Endodermal cell (in vitro differentiated cells): ENCODE results near the gene POLA2. TPM values are rescaled to one million over a fixed set of nuclear protein-coding genes. Genes with fewer than 3 reads are reported as not detected.

Experiments
- DNase-seq: peaks from one replicate; pipeline ENCODE4 v3.0.0-alpha.2; 2017
- H3K27ac ChIP-seq: 2 replicates; pipeline ENCODE4 v1.5.1; 2013; ENCODE audit warnings: mild to moderate bottlenecking, low read depth, low read length, moderate library complexity
- H3K27me3 ChIP-seq: 2 replicates; pipeline ENCODE4 v1.6.1; 2013; ENCODE audit warnings: mild to moderate bottlenecking, low read length, moderate library complexity; ENCODE audit not compliant: insufficient read depth, control insufficient read depth, poor library complexity, severe bottlenecking
- H3K36me3 ChIP-seq: 2 replicates; pipeline ENCODE4 v1.7.0; 2013; ENCODE audit warnings: mild to moderate bottlenecking, low read length, moderate library complexity; ENCODE audit not compliant: control insufficient read depth, insufficient read depth
- H3K4me1 ChIP-seq: one replicate; pipeline ENCODE4 v1.7.0; 2013; ENCODE audit warnings: low read length; ENCODE audit not compliant: control insufficient read depth, insufficient read depth
- H3K4me3 ChIP-seq: 2 replicates; pipeline ENCODE4 v1.5.1; 2013; ENCODE audit warnings: mild to moderate bottlenecking, low read length, moderate library complexity
- H3K9ac ChIP-seq: 2 replicates; pipeline ENCODE4 v1.6.1; 2013; ENCODE audit warnings: mild to moderate bottlenecking, low read length, moderate library complexity; ENCODE audit not compliant: poor library complexity, severe bottlenecking; ENCODE audit errors: extremely low read depth
- H3K9me3 ChIP-seq: 2 replicates; pipeline ENCODE4 v1.6.1; 2013; ENCODE audit warnings: mild to moderate bottlenecking, low read length, moderate library complexity; ENCODE audit not compliant: control insufficient read depth
- H3K27ac Mint-ChIP-seq: 2 replicates; pipeline ENCODE4 v1.8.0; 2020; ENCODE audit warnings: mixed read lengths
- H3K27me3 Mint-ChIP-seq: 2 replicates; pipeline ENCODE4 v1.8.0; 2021; ENCODE audit warnings: mild to moderate bottlenecking, mixed read lengths; ENCODE audit not compliant: insufficient read depth
- H3K36me3 Mint-ChIP-seq: 2 replicates; pipeline ENCODE4 v1.8.0; 2020; ENCODE audit warnings: low read depth, mixed read lengths
- H3K4me1 Mint-ChIP-seq: 2 replicates; pipeline ENCODE4 v1.8.0; 2020; ENCODE audit warnings: mixed read lengths
- H3K4me3 Mint-ChIP-seq: 2 replicates; pipeline ENCODE4 v1.8.0; 2020; ENCODE audit warnings: mild to moderate bottlenecking, moderate library complexity, mixed read lengths
- H3K9me3 Mint-ChIP-seq: 2 replicates; pipeline ENCODE4 v1.8.0; 2020; ENCODE audit warnings: mild to moderate bottlenecking, mixed read lengths
- CTCF ChIP-seq: fragments of 200-600 bp; sonication (generic); conservative IDR thresholded peaks from 2 replicates; pipeline ENCODE4 v1.5.0; 2021; ENCODE audit warnings: antibody characterized with exemption, mild to moderate bottlenecking
- WGBS, 2 experiments: methylation state at CpG; one replicate each; pipeline versions ENCODE4 v1.1.5 to v1.1.7; 2013; ENCODE audit warnings: missing lambda C conversion rate in 2 of 2, mixed read lengths in 1 of 2; ENCODE audit not compliant: insufficient coverage in 1 of 2, insufficient read length in 1 of 2; 5-methylcytosine and 5-hydroxymethylcytosine counted together
- total RNA-seq, 2 donors: library from RNA; stranded (reverse); fragmentation: NEBNext Ultra II Directional in 1 of 2; extraction: Animal tissue kit (Norgen Biotek cat#: 25700) in 1 of 2; gene quantifications; 2 replicates in 1 of 2; 3 replicates in 1 of 2; pipeline ENCODE4 v1.2.1, GENCODE V29; 2021

POLA2 gene
- total RNA-seq, 2 donors from 2014 or later: 42.2 to 65.0 TPM

GRCh38 chr11:65260302-65260701 lies 1.5 kb upstream of the POLA2 start:
- DNase-seq: no peak
- no peak overlapping the region for H3K27ac ChIP-seq
- no peak overlapping the region for H3K9ac ChIP-seq
- peak overlapping the region; percentile 86 for H3K4me3 ChIP-seq
- H3K4me1 Mint-ChIP-seq: peaks cover 16% of the 10 kb centered on the region
- no peaks in the 10 kb centered on the region for H3K4me1 ChIP-seq
- H3K9me3 Mint-ChIP-seq: peaks cover 6% of the 10 kb centered on the region
- H3K36me3 ChIP-seq: no peaks in the 10 kb centered on the region
- WGBS, 2 experiments: 94% methylated on average over 6 to 17 of the region's 17 CpGs
- no peaks in the 10 kb centered on the region for H3K9me3 ChIP-seq
- no peaks in the 10 kb centered on the region for H3K27me3 ChIP-seq
- peaks cover 12% of the 10 kb centered on the region for H3K36me3 Mint-ChIP-seq
- TF ChIP-seq CTCF: no peak
- no peak overlapping the region for H3K27ac Mint-ChIP-seq
- no peaks in the 10 kb centered on the region for H3K27me3 Mint-ChIP-seq
- H3K4me3 Mint-ChIP-seq: peak overlapping the region; percentile 85

DNA sequence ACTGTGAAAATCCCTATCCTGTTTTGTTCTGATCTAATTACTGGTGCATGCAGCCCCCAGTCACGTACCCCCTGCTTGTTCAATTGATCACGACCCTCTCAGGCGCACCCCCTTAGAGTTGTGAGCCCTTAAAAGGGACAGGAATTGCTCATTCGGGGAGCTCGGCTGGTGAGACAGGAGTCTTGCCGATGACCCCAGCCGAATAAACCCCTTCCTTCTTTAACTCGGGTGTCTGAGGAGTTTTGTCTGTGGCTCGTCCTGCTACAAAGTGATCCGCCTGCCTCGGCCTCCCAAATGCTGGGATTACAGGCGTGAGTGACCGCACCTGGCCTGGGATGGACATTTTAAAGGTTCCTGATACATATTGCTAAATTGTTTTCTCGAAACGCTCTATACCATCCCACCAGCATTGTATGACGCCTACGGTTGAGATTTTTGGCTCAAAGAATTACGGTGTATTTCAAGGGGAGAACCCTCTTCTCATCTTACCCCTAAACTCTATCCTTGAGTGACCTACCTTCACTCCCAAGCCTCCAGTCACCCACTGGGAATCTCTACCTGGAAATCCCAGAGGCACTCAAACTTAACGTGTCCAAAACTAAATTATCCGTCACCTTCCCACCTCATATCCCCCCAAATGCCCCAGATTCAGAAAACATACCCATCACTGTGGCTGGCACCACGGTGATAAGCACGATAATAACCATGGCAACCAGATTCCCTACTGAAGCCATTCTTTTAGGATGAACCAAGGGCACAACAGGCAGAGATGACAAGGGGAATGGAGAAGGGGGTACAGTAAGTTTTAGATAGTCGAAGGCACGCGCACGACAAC lies 789 bp upstream of the POLA2 start:
- H3K4me1 ChIP-seq: no peaks in the 10 kb centered on the region
- TF ChIP-seq CTCF: no peak
- H3K9me3 Mint-ChIP-seq: peaks cover 6% of the 10 kb centered on the region
- H3K4me3 ChIP-seq: peak overlapping the region; percentile 86
- no peak for DNase-seq
- H3K4me1 Mint-ChIP-seq: peaks cover 16% of the 10 kb centered on the region
- peak overlapping the region; percentile 85 for H3K4me3 Mint-ChIP-seq
- H3K27ac Mint-ChIP-seq: peak overlapping the region; percentile 92
- H3K27me3 ChIP-seq: no peaks in the 10 kb centered on the region
- H3K36me3 Mint-ChIP-seq: peaks cover 13% of the 10 kb centered on the region
- no peaks in the 10 kb centered on the region for H3K36me3 ChIP-seq
- 70 to 77% methylated on average over 24 to 26 of the region's 26 CpGs for WGBS, 2 experiments
- no peaks in the 10 kb centered on the region for H3K27me3 Mint-ChIP-seq
- peak overlapping the region; percentile 93 for H3K9ac ChIP-seq
- no peak overlapping the region for H3K27ac ChIP-seq
- H3K9me3 ChIP-seq: no peaks in the 10 kb centered on the region

GRCh38 chr11:65262381-65262680 lies 569 bp downstream of the POLA2 start:
- no peak for TF ChIP-seq CTCF
- Mint-ChIP-seq H3K36me3 (peaks cover 20% of the 10 kb centered on the region), H3K27ac (peak overlapping the region; percentile 92), H3K9me3 (peaks cover 6% of the 10 kb centered on the region), H3K27me3 (no peaks in the 10 kb centered on the region), H3K4me3 (peak overlapping the region; percentile 85), H3K4me1 (peaks cover 16% of the 10 kb centered on the region)
- Histone ChIP-seq H3K27ac (no peak overlapping the region), H3K27me3 (no peaks in the 10 kb centered on the region), H3K4me1 (no peaks in the 10 kb centered on the region), H3K9ac (peak overlapping the region; percentile 93), H3K4me3 (peak overlapping the region; percentile 86), H3K9me3 (no peaks in the 10 kb centered on the region), H3K36me3 (peaks cover 12% of the 10 kb centered on the region)
- no peak for DNase-seq
- 2 to 5% methylated on average over 14 to 16 of the region's 16 CpGs for WGBS, 2 experiments
